OCI-LY7 (cell line): ENCODE data around the gene ZCCHC2.

Experiments used
- CTCF ChIP-seq: fragments of 200-600 bp; sonication (generic); conservative IDR thresholded peaks from 2 replicates; pipeline ENCODE4 v1.5.1; 2014; ENCODE audit warnings: mild to moderate bottlenecking, antibody characterized with exemption, low read length, moderate library complexity, mixed read lengths
- EZH2phosphoT487 ChIP-seq: fragments of 200-600 bp; sonication (generic); IDR thresholded peaks from 2 replicates; pipeline ENCODE4 v1.6.1; 2018; ENCODE audit warnings: low read depth, borderline replicate concordance, mild to moderate bottlenecking, mixed run types, antibody characterized with exemption, low read length, moderate library complexity, mixed read lengths

- TF ChIP-seq CTCF (no peak), EZH2phosphoT487 (no peak)
Measured at GRCh38 chr18:62537946-62538345, 15.1 kb downstream of the ZCCHC2 start.
